Kidney epithelial cell (primary cell): ENCODE data around the gene FGL2. TPM values are rescaled to one million over a fixed set of nuclear protein-coding genes. Genes with fewer than 3 reads are reported as not detected.

Source experiments
- DNase-seq: peaks from one replicate; pipeline ENCODE4 v3.0.0-alpha.2; 2010; ENCODE audit warnings: low read depth
- H3K27me3 ChIP-seq: 2 replicates; pipeline ENCODE4 v1.6.0; 2011; ENCODE audit warnings: low read length; ENCODE audit not compliant: control insufficient read depth, insufficient read depth
- H3K36me3 ChIP-seq: 2 replicates; pipeline ENCODE4 v1.5.1; 2011; ENCODE audit warnings: low read length; ENCODE audit not compliant: control insufficient read depth, insufficient read depth
- H3K4me3 ChIP-seq: 2 replicates; pipeline ENCODE4 v1.5.1; 2011; ENCODE audit warnings: low read depth, mild to moderate bottlenecking, control low read depth, low read length
- total RNA-seq: library from RNA; depleted of rRNA; stranded (reverse); fragments of >200 nt; gene quantifications from 2 replicates; pipeline ENCODE4 v1.2.3, GENCODE V29; 2015
- TF ChIP-seq, protein P1 (sequence below): IDR thresholded peaks from 2 replicates; pipeline ENCODE4 v1.5.1; 2011; ENCODE audit warnings: mild to moderate bottlenecking, moderate library complexity, low read length, control low read depth, inconsistent platforms; ENCODE audit not compliant: insufficient read depth, poor library complexity, severe bottlenecking

Gene FGL2, protein sequence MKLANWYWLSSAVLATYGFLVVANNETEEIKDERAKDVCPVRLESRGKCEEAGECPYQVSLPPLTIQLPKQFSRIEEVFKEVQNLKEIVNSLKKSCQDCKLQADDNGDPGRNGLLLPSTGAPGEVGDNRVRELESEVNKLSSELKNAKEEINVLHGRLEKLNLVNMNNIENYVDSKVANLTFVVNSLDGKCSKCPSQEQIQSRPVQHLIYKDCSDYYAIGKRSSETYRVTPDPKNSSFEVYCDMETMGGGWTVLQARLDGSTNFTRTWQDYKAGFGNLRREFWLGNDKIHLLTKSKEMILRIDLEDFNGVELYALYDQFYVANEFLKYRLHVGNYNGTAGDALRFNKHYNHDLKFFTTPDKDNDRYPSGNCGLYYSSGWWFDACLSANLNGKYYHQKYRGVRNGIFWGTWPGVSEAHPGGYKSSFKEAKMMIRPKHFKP
- 0.13 and 0.21 TPM in 2 replicates for total RNA-seq

DNA sequence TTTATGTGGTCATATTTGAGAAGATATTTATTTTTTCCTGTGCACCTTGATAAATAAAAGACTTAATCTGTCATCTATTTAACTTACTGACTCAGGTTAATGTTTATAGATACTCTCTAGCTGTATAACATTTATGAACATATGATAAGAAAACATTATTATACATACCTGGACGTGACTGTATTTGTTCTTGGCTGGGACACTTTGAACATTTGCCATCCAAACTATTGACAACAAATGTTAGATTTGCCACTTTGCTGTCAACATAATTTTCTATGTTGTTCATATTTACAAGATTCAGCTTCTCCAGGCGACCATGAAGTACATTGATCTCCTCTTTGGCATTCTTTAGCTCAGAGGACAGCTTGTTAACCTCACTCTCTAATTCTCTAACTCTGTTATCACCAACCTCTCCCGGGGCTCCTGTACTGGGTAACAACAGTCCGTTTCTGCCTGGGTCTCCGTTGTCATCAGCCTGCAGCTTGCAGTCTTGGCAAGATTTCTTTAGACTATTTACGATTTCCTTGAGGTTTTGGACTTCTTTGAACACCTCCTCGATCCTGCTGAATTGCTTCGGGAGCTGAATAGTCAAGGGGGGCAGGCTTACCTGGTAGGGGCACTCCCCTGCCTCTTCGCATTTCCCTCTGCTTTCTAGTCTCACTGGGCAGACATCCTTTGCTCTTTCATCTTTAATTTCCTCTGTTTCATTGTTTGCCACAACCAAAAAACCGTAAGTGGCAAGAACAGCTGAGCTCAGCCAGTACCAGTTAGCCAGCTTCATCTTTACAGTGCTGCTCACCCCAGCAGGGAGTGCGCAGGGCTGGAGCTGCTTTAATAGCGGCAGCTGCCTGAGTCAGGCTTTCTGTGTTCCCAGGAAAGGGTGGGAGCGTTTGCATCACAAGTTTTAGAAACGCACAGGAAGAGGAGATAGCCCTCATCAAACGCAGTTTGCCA lies at the start of gene FGL2:
FGL2 (minus strand) TSS at position 807 of the 954 bp plus-strand sequence; CDS start at position 781, 26 bp downstream.
- no peaks in the 10 kb centered on the region for H3K36me3 ChIP-seq
- peak within 1 kb of the TSS; percentile 18 for H3K4me3 ChIP-seq
- no peak for DNase-seq
- TF ChIP-seq, protein P1, sequence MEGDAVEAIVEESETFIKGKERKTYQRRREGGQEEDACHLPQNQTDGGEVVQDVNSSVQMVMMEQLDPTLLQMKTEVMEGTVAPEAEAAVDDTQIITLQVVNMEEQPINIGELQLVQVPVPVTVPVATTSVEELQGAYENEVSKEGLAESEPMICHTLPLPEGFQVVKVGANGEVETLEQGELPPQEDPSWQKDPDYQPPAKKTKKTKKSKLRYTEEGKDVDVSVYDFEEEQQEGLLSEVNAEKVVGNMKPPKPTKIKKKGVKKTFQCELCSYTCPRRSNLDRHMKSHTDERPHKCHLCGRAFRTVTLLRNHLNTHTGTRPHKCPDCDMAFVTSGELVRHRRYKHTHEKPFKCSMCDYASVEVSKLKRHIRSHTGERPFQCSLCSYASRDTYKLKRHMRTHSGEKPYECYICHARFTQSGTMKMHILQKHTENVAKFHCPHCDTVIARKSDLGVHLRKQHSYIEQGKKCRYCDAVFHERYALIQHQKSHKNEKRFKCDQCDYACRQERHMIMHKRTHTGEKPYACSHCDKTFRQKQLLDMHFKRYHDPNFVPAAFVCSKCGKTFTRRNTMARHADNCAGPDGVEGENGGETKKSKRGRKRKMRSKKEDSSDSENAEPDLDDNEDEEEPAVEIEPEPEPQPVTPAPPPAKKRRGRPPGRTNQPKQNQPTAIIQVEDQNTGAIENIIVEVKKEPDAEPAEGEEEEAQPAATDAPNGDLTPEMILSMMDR: no peak
- H3K27me3 ChIP-seq: no peaks in the 10 kb centered on the region

DNA sequence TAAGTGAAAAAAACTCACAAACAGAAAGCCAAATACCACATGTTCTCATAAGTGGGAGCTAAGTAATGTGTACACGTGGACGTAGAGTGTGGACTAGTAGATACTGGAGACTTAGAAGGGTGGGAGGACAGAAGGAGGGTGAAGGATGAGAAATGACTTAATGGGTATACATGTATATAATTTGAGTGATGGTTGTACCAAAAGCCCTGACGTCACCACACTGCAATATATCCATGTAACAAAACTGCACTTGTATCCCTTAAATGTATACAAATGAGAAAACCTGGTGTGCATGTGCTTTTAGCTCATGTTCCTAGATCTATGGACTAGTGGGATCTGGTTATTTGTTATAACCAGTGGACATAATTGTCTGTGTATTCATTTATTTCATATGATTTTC lies 48.5 kb upstream of the FGL2 start:
- no peak for DNase-seq
- Histone ChIP-seq H3K27me3 (no peaks in the 10 kb centered on the region), H3K4me3 (no peak overlapping the region), H3K36me3 (no peaks in the 10 kb centered on the region)
- TF ChIP-seq, protein P1: no peak

DNA sequence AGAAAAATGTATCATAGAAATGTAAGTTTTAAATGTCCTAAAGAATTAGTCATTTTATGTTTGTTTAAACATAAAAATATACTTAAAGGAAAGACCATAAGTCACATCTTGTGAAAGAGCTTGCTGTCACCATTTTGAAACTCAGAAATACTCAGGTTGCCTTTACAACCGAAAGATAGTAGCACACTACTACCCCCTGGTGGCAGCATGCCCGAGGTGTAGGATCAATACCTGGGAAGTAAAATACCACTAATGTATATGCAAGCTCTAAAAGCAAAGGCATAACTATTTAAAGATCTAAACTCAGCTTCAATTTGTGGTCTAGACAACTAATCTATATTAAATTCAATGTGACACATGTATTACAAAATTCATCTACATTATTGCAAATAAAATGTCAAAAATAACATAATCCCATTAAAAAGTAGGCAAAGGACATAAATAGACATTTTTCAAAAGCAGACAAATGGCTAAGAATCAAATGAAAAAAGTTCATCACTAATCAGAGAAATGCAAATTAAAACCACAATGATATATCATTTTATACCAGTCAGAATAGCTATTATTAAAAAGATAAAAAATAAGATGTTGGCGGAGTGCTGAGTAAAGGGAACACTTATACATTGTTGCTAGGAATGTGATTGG lies 47.7 kb upstream of the FGL2 start:
- no peaks in the 10 kb centered on the region for H3K36me3 ChIP-seq
- DNase-seq: no peak
- H3K27me3 ChIP-seq: no peaks in the 10 kb centered on the region
- no peak overlapping the region for H3K4me3 ChIP-seq
- TF ChIP-seq, protein P1: peak; percentile 85

DNA sequence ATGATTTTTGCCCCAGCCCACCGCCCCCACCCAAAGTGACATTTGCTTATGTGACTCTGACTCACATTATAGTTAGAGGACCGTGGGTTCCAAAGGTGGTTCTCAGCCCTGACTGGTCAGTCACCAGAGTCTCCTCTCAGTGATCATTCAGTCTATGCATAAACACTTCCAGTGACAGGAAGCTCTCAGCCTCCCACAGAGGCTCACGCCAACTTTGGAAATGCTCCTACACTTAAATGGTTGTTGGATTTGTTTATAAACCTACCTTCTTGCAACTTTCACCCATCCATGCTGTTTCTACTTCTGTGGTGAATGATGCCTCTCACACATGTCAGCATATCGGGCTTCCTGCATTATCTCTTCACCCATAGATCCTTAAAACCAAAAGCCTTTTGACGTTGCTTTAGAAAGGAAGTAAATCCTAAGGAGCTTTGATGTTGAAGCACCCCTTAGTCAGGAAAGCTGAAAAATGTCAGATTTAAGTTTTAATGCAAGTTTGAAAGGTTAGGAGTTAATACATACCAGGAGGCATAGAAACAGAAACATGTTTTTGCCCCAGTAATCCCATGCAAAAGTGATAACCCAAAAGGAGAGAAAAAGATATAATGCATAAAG lies 46.5 kb upstream of the FGL2 start:
- no peak for DNase-seq
- Histone ChIP-seq H3K36me3 (no peaks in the 10 kb centered on the region), H3K27me3 (no peaks in the 10 kb centered on the region), H3K4me3 (no peak overlapping the region)
- TF ChIP-seq, protein P1: no peak

DNA sequence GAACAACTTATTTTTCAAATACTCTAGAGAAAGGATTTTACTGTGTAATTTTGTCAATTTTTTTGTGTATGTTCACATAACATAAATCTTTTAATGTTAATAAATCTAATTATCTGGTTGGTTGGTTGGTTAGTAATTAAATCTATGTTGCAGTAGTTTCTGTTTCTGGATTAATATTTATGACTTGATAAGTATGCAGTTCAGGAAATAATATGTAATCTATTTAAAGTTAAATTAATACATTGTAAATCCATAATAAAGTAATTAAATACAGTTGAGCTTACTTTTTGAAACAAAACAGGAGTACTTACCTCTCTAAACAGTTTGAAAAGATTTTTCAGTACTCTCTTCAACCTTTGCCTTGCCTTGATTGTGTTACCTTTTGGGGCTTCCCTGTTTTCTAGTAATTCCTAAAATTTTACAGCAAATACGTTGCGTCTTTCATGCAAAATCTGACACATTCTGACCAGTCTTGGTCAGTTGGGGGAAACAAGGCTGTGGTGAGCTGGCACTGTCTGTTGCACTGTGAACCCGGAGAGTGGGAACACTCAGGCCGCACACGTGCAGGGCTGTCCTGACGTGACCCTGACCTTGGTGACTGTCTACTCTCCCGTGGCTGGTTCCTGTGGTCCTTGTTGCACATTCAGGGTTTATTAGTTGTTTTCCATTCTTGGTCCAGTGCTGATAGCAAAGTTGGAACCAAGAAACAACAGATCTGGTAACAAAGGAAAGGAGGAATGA lies 45.6 kb upstream of the FGL2 start:
- DNase-seq: no peak
- Histone ChIP-seq H3K36me3 (no peaks in the 10 kb centered on the region), H3K4me3 (no peak overlapping the region), H3K27me3 (no peaks in the 10 kb centered on the region)
- TF ChIP-seq, protein P1: no peak
